Skeletal muscle tissue (tissue), 4 donors: ENCODE data around the gene OTOGL. TPM values are rescaled to one million over a fixed set of nuclear protein-coding genes. Genes with fewer than 3 reads are reported as not detected.
"Not testable (repeated sequence)": the region's sequence is repeated elsewhere in the genome, so short reads cannot be mapped to it uniquely, and the experiment has no call there.

Source experiments
- H3K27ac ChIP-seq: one replicate; pipeline ENCODE4 v1.7.0; 2013; ENCODE audit warnings: mild to moderate bottlenecking, low read depth, low read length, inconsistent platforms
- H3K27me3 ChIP-seq, 3 donors: one replicate each; pipeline ENCODE4 v1.7.0; 2013; ENCODE audit warnings: low read length in 3 of 3; ENCODE audit not compliant: control insufficient read depth in 3 of 3, insufficient read depth in 3 of 3
- H3K36me3 ChIP-seq, 3 donors: one replicate each; pipeline ENCODE4 v1.7.0; 2013; ENCODE audit warnings: low read length in 3 of 3; ENCODE audit not compliant: control insufficient read depth in 3 of 3, insufficient read depth in 3 of 3
- H3K4me1 ChIP-seq, 3 donors: one replicate each; pipeline ENCODE4 v1.7.0; 2013; ENCODE audit warnings: low read length in 3 of 3, mild to moderate bottlenecking in 3 of 3; ENCODE audit not compliant: control insufficient read depth in 3 of 3, insufficient read depth in 3 of 3
- H3K4me3 ChIP-seq, 3 donors: one replicate each; pipeline ENCODE4 v1.7.0; 2013; ENCODE audit warnings: low read length in 3 of 3
- H3K9ac ChIP-seq, 3 donors: one replicate each; pipeline ENCODE4 v1.7.0; 2013; ENCODE audit warnings: low read length in 3 of 3, mild to moderate bottlenecking in 3 of 3, moderate library complexity in 2 of 3, low read depth in 1 of 3
- H3K9me3 ChIP-seq, 3 donors: one replicate each; pipeline ENCODE4 v1.7.0; 2013; ENCODE audit warnings: low read length in 3 of 3; ENCODE audit not compliant: control insufficient read depth in 3 of 3
- total RNA-seq: library from RNA; depleted of rRNA; stranded (reverse); fragments of >200 nt; gene quantifications from one replicate; pipeline ENCODE4 v1.2.3, GENCODE V29; 2014
- donor health status: Osteomylitis.

The OTOGL gene
- total RNA-seq, 1 donor from 2014 or later: 0.52 TPM

GRCh38 chr12:80212938-80213645 lies 113.8 kb downstream of the OTOGL start:
- Histone ChIP-seq H3K9me3 (no peaks in the 10 kb centered on the region), H3K4me3 (no peak overlapping the region), H3K36me3 (no peaks in the 10 kb centered on the region), H3K27ac (no peak overlapping the region), H3K9ac (no peak overlapping the region), H3K27me3 (no peaks in the 10 kb centered on the region), H3K4me1 (no peaks in the 10 kb centered on the region)

DNA sequence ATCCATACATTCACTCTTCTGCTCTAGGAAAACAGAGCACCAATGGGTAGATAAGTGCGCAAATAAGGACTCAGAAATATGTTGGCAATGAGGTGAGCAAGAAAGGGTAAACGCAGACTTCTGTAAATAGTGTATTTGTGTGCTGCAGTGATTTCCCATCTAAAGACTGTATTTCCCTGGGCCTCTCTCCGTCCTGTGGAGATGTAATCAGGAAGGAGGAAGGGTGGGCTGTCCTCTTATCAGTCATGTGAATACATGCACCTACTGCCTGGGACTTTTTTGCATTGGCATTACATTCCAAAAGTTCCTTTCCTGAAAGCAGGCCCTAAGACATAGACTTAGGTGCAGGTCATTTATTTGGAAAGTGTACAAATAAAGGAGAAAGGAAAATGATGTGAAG lies 114.5 kb downstream of the OTOGL start:
- Histone ChIP-seq H3K27me3 (no peaks in the 10 kb centered on the region), H3K4me3 (no peak overlapping the region), H3K27ac (no peak overlapping the region), H3K4me1 (no peaks in the 10 kb centered on the region), H3K9me3 (no peaks in the 10 kb centered on the region), H3K9ac (no peak overlapping the region), H3K36me3 (no peaks in the 10 kb centered on the region)

GRCh38 chr12:80217011-80217535 lies 117.7 kb downstream of the OTOGL start:
- Histone ChIP-seq H3K27ac (no peak overlapping the region), H3K4me1 (no peaks in the 10 kb centered on the region), H3K9me3 (no peaks in the 10 kb centered on the region), H3K9ac (no peak overlapping the region), H3K36me3 (no peaks in the 10 kb centered on the region), H3K4me3 (no peak overlapping the region), H3K27me3 (no peaks in the 10 kb centered on the region)

- not testable (repeated sequence) for H3K36me3 ChIP-seq, H3K4me3 ChIP-seq, H3K4me1 ChIP-seq, H3K27me3 ChIP-seq, H3K9me3 ChIP-seq, H3K9ac ChIP-seq
- H3K27ac ChIP-seq: peak overlapping the region; percentile 18
These were observed 119.6 kb downstream of the OTOGL start for GRCh38 chr12:80218925-80219324.

DNA sequence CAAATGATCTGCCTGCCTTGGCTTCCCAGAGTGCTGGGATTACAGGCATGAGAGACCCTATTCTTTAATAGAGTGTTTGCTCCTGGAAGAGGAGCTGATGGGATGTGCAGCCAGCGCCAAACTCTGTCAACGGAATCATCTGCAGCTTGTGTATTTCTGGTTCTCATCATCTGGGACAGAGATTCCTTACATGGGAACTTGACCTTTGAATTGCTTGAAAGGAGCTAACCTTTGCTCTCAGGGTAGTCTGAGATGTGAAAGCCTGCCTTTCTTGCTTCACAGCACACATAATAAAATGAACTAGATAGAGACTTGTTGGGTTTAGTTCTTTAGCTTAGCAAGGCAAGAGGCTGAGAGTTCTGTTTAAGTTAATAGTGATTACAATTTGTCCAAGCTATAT lies 120.0 kb downstream of the OTOGL start:
- Histone ChIP-seq H3K4me3 (no peak overlapping the region), H3K9ac (no peak overlapping the region), H3K36me3 (no peaks in the 10 kb centered on the region), H3K27ac (no peak overlapping the region), H3K4me1 (no peaks in the 10 kb centered on the region), H3K9me3 (no peaks in the 10 kb centered on the region), H3K27me3 (no peaks in the 10 kb centered on the region)

GRCh38 chr12:80222261-80222660 lies 122.9 kb downstream of the OTOGL start:
- Histone ChIP-seq H3K9me3 (no peaks in the 10 kb centered on the region), H3K4me3 (no peak overlapping the region), H3K36me3 (no peaks in the 10 kb centered on the region), H3K27me3 (no peaks in the 10 kb centered on the region), H3K27ac (no peak overlapping the region), H3K9ac (no peak overlapping the region), H3K4me1 (no peaks in the 10 kb centered on the region)

GRCh38 chr12:80226576-80226975 lies 127.2 kb downstream of the OTOGL start:
- H3K36me3 ChIP-seq: no peaks in the 10 kb centered on the region
- no peak overlapping the region for H3K4me3 ChIP-seq
- H3K4me1 ChIP-seq: no peaks in the 10 kb centered on the region
- H3K9me3 ChIP-seq: no peaks in the 10 kb centered on the region
- H3K9ac ChIP-seq: no peak overlapping the region
- no peak overlapping the region for H3K27ac ChIP-seq
- no peaks in the 10 kb centered on the region for H3K27me3 ChIP-seq

DNA sequence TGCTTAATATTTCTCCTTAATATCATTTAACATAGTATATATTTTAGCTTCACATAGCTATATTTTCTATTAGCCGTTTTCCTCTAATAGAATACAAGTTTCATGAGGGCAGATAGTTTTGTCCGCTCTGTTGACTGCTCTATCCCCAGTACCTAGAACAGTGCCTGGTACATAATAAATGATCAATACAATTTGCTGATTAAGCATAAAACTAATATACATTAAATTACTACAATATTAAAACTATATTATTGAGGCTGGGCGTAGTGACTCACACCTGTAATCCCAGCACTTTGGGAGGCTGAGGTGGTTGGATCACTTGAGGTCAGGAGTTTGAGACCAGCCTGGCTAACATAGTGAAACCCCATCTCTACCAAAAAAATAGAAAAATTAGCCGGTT lies 128.6 kb downstream of the OTOGL start:
- not testable (repeated sequence) for H3K36me3 ChIP-seq, H3K4me1 ChIP-seq, H3K4me3 ChIP-seq, H3K9ac ChIP-seq, H3K27me3 ChIP-seq, H3K9me3 ChIP-seq, H3K27ac ChIP-seq

DNA sequence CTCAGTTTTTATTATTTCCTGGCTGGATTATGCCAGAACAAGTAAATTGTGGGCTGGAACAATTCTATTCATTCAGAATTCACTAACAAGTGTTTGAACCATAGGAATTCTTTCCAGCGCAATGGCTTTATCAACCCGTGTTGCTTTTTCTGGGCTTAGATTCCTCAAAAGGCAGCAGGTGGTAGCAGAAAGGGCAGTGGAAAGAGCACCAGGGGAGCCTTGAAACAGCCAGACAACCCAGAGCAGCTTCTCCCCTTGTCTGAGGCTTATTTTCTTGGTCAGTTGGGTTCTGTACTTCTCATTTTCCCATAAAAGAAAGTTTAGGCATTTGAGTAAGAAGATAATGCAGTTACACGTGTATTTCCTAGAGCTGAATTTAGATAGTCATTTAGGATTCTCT lies 130.7 kb downstream of the OTOGL start:
- no peak overlapping the region for H3K9ac ChIP-seq
- H3K4me1 ChIP-seq: no peaks in the 10 kb centered on the region
- no peak overlapping the region for H3K27ac ChIP-seq
- no peaks in the 10 kb centered on the region for H3K27me3 ChIP-seq
- no peaks in the 10 kb centered on the region for H3K9me3 ChIP-seq
- no peak overlapping the region for H3K4me3 ChIP-seq
- H3K36me3 ChIP-seq: no peaks in the 10 kb centered on the region

DNA sequence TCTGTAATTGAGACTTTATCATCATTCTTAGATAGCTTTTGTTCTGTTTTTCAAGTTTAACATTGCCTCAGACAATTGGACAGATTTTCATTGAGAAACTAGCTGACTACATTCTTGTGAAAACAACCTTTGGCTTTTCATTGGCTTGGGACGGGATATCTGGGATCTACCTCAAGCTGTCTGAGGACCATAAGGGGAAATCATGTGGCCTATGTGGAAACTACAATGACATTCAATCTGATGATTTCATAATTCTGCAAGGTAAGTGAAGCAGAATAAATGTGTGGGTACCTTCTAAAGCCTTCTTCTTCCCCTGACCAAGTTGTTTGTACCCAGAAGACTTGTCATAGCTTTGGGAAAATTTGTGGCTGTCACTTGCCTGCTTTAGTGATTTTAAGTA lies 133.5 kb downstream of the OTOGL start:
- no peak overlapping the region for H3K4me3 ChIP-seq
- no peaks in the 10 kb centered on the region for H3K4me1 ChIP-seq
- no peak overlapping the region for H3K9ac ChIP-seq
- H3K36me3 ChIP-seq: no peaks in the 10 kb centered on the region
- H3K9me3 ChIP-seq: no peaks in the 10 kb centered on the region
- H3K27me3 ChIP-seq: no peaks in the 10 kb centered on the region
- H3K27ac ChIP-seq: no peak overlapping the region
